Calu3 (cell line): ENCODE results near the gene ADCK2. TPM values are rescaled to one million over a fixed set of nuclear protein-coding genes. Genes with fewer than 3 reads are reported as not detected.

ENCODE experiments used
- BruUV-seq: library from RNA; stranded (reverse); fragments of 400-500 nt; replicated peaks from 2 replicates; lab custom pipeline; 2021; lab: Mats Ljungman, UMichigan
- CTCF ChIA-PET: fragments of 300-600 bp; sonication (Branson Sonifier 250); formaldehyde crosslinking; loops from one replicate; lab custom pipeline; 2022; ENCODE audit warnings: antibody characterized with exemption; lab: Charles Lee
- DNase-seq: peaks from one replicate; pipeline ENCODE4 v3.0.0; 2022
- H3K27ac Mint-ChIP-seq: one replicate; pipeline ENCODE4 v1.8.0; 2022; ENCODE audit warnings: mixed read lengths; ENCODE audit not compliant: unreplicated experiment
- H3K27me3 Mint-ChIP-seq: one replicate; pipeline ENCODE4 v1.8.0; 2022; ENCODE audit warnings: mixed read lengths; ENCODE audit not compliant: unreplicated experiment
- H3K36me3 Mint-ChIP-seq: one replicate; pipeline ENCODE4 v1.8.0; 2022; ENCODE audit warnings: mild to moderate bottlenecking, moderate library complexity, mixed read lengths; ENCODE audit not compliant: insufficient read depth, unreplicated experiment
- H3K4me1 Mint-ChIP-seq: one replicate; pipeline ENCODE4 v1.8.0; 2022; ENCODE audit warnings: mild to moderate bottlenecking, low read depth, mixed read lengths; ENCODE audit not compliant: unreplicated experiment
- H3K4me3 Mint-ChIP-seq: one replicate; pipeline ENCODE4 v1.8.0; 2022; ENCODE audit warnings: mild to moderate bottlenecking, low read depth, moderate library complexity, mixed read lengths; ENCODE audit not compliant: unreplicated experiment
- H3K9me3 Mint-ChIP-seq: one replicate; pipeline ENCODE4 v1.8.0; 2022; ENCODE audit warnings: low read depth, mixed read lengths; ENCODE audit not compliant: unreplicated experiment
- intact Hi-C: fragments of 100-400 bp; cut with micrococcal nuclease; formaldehyde crosslinking; loops from one replicate; pipeline ENCODE4 v1.10.0; 2022; ENCODE audit not compliant: unreplicated experiment
- total RNA-seq: library from RNA; stranded (reverse); gene quantifications from 2 replicates; pipeline ENCODE4 v1.2.3, GENCODE V29; 2022
- TF ChIP-seq, protein P1 (sequence below): fragments of 200-600 bp; IDR thresholded peaks from one replicate; pipeline ENCODE4 v1.8.0; 2022; ENCODE audit warnings: antibody characterized with exemption; ENCODE audit not compliant: unreplicated experiment

Gene ADCK2
- total RNA-seq, 1 experiment from 2014 or later: 12.6 TPM

DNA sequence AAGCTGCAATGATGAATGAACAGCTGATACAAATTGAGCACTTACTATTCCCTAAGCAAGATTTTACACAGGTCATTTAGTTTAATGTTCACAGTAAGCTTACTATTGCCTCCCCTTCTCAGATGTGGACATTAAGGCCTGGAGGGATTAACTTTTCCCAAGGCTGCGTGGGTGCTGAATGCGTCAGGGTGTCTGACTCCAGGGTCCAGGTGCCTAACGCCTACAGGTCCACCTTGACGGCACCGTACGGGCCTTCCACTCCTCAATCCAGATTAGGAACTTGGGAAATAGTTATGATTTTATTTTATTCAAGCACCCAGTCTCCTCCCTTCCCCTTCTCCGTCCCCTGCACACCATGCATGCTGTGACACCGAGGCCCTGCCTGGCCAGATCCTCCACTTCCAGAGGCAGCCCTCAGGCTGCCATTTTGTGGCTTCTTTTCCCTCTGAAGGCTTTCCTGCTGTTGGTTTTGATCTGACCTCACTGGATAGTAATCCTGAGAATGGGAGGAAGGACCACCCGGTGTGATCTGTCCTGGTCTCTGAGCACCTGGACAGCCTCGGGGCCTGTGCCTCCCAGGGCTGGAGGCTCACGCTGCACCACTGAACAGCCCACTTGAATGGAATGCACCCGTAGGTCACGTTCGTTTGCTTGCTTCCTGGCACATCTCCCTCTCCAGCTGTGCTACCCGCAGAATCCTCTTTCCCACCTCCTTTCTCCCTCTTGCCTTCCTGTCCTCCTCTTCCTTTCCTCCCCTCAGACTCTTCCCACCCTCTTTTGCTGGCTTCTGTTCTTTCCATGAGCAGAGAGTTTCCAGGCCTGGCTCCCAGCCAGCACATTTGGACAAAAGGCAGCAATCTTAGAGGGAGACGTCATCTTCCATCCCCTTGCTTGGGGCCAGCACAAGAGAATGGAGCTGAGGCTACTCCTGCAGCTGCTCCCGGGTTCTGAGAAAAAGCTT is 46.6 kb upstream of the ADCK2 start:
- TF ChIP-seq, protein P1, sequence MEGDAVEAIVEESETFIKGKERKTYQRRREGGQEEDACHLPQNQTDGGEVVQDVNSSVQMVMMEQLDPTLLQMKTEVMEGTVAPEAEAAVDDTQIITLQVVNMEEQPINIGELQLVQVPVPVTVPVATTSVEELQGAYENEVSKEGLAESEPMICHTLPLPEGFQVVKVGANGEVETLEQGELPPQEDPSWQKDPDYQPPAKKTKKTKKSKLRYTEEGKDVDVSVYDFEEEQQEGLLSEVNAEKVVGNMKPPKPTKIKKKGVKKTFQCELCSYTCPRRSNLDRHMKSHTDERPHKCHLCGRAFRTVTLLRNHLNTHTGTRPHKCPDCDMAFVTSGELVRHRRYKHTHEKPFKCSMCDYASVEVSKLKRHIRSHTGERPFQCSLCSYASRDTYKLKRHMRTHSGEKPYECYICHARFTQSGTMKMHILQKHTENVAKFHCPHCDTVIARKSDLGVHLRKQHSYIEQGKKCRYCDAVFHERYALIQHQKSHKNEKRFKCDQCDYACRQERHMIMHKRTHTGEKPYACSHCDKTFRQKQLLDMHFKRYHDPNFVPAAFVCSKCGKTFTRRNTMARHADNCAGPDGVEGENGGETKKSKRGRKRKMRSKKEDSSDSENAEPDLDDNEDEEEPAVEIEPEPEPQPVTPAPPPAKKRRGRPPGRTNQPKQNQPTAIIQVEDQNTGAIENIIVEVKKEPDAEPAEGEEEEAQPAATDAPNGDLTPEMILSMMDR: no peak
- CTCF ChIA-PET: no interaction called here
- Mint-ChIP-seq H3K4me1 (peaks cover 5% of the 10 kb centered on the region), H3K9me3 (no peaks in the 10 kb centered on the region), H3K4me3 (no peak overlapping the region), H3K27ac (no peak overlapping the region), H3K27me3 (peaks cover 43% of the 10 kb centered on the region), H3K36me3 (no peaks in the 10 kb centered on the region)
- DNase-seq: no peak
- no TSS peak for BruUV-seq
- intact Hi-C loops: no loop called here

DNA sequence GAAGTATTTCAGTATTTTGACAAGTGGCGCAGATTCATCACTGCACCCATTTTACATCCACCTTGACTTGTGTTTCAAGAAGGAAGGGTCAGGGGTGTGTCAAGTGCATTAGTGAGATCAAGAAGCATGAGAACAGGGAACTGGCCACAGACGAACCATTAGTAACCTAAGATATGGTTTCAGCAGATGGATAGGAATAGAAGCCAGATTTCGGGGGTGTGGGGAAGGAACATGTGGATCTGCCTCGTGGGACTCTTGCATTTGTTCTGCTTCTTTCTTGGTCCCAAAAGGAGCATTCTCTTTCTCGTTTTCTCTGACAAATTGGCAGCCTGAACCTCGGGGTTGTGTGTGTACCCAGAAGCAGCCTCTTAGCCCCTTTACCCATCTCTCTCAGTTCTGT is 41.7 kb upstream of the ADCK2 start:
- Mint-ChIP-seq H3K4me1 (peaks cover 5% of the 10 kb centered on the region), H3K9me3 (no peaks in the 10 kb centered on the region), H3K27me3 (peaks cover 44% of the 10 kb centered on the region), H3K36me3 (no peaks in the 10 kb centered on the region), H3K4me3 (no peak overlapping the region), H3K27ac (no peak overlapping the region)
- DNase-seq: no peak
- CTCF ChIA-PET: no interaction called here
- TF ChIP-seq, protein P1: no peak
- BruUV-seq: no TSS peak
- intact Hi-C loops: no loop called here

DNA sequence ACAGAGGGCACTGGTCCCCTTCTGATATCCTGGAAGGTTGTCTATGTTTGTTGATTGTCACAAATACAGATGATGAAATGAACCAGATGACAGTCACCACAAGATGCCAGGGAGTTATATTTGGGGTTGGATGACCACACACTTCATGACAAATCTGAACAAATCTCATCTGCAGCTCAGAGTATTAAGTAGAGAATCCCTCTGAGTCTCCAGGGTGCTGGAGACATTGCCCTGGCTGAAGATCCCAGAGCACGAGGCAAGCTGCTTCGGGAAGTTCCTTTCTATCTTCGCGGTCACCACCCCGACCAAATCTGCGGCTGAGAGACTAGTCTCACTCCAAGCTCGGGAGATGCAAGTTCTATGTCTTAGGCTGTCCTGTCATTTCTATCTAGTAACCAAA is 41.1 kb upstream of the ADCK2 start:
- no peaks in the 10 kb centered on the region for H3K9me3 Mint-ChIP-seq
- intact Hi-C loops: no loop called here
- no peak overlapping the region for H3K4me3 Mint-ChIP-seq
- CTCF ChIA-PET: no interaction called here
- no peaks in the 10 kb centered on the region for H3K4me1 Mint-ChIP-seq
- no TSS peak for BruUV-seq
- peaks cover 48% of the 10 kb centered on the region for H3K27me3 Mint-ChIP-seq
- no peak for DNase-seq
- H3K36me3 Mint-ChIP-seq: no peaks in the 10 kb centered on the region
- no peak overlapping the region for H3K27ac Mint-ChIP-seq
- TF ChIP-seq, protein P1: no peak

DNA sequence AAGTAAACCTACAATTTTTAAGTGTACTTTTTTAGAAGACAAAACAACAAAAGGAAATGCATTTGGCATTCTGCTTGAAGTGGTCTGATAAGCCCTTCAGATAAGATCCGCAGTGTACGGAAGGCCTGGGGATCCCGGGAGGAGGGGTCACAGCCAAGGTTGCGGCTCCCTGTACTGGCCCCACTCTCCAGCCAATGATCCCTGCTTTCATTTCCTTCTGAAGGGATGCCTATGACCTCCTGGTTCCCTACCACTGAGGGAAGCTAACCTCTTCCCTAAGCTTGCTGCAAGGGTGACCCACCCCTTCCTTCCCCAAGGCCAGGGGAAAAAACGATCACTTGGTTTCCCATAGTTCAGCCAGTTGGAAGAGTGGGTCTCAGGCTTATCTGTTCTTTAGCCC is 37.4 kb upstream of the ADCK2 start:
- H3K27ac Mint-ChIP-seq: no peak overlapping the region
- intact Hi-C loops: no loop called here
- no TSS peak for BruUV-seq
- no peak overlapping the region for H3K4me3 Mint-ChIP-seq
- H3K27me3 Mint-ChIP-seq: peaks cover 62% of the 10 kb centered on the region
- no peak for DNase-seq
- peaks cover 7% of the 10 kb centered on the region for H3K4me1 Mint-ChIP-seq
- CTCF ChIA-PET: interaction anchor here (0.6 kb wide), 2 partner anchors 12 to 343 kb away, joined by 3 read pairs; no protein-coding TSS in a partner anchor
- no peaks in the 10 kb centered on the region for H3K9me3 Mint-ChIP-seq
- peaks cover 5% of the 10 kb centered on the region for H3K36me3 Mint-ChIP-seq
- TF ChIP-seq, protein P1: no peak
